ENCODE measurements around the gene DARS1. TPM values are rescaled to one million over a fixed set of nuclear protein-coding genes. Genes with fewer than 3 reads are reported as not detected.

DARS1 gene
- polyA plus RNA-seq, 1 donor = 156 TPM

DNA sequence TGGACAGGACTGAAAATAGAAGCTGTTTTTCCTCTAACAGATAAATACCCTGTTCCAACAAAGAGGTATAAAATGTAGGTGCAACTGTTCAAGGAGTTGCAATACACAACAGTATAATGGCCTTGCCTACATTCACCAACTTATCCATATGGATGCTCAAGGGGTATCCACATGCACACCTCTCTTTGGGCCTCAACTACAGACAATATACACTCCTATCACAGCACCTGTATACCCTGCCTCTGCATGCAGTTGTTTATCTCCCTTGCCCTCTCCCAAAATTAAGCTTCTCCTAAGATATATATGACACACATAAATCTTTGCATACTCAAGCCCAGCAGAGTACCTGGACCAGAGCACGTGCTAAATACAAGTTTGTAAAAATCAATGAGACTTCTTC is 37.3 kb downstream of the DARS1 start:
- DNase-seq = no peak

DNA sequence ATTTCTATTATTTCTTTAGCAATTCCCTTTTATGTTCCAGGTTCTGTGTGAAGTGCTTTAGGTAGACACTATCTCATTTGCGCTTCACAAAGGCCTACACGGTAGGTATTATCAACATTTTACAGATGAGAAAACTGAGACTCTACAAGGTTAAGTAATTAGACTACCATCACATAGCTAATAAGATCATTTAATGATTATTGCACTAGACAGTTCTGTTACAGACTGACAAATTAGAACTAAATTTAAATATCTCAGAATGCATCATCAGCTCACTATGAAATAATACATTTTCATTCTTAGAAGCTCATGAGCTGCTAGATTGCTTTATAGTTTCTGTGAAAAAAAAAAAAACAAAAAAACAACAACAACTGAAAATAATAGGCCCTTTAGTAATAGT is 37.9 kb downstream of the DARS1 start:
- DNase-seq = no peak

DNA sequence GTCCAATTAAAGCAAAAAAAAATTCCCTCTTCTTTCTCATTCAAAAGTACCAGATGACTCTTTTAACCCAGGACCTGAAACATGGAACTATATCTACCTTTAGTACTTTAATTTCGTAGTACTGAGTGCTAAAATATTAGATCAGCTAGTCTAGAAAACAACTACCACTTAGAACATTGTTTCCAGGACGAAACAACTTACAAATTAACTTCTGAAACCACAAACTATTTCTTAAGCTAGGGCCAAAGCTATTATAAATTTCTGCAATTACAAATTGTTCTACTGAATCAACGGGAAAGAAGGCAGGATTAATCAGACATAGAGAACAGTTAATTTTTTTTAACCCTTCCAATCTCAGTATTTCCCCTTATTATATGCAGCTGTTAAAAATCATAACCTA is 39.9 kb downstream of the DARS1 start:
- no peak for DNase-seq

DNA sequence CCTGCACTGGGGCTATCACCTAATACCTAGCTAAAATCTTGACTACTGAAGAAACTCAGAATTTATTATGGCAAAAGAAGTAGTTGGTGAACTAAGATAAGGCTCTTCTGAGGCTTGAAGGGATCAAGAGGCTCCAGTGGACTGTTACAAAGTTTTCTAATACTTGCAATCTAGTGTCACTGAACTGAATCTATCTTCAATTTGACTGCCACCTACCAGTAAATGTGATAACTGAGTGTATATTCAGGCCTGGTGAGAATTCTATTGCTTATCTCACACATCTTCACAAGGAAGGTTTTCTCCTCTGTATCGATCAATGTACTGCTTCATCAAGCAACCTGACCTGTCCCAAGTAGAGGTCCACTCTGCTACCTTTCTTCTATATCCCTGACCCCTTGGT is 40.8 kb downstream of the DARS1 start:
- no peak for DNase-seq

DNA sequence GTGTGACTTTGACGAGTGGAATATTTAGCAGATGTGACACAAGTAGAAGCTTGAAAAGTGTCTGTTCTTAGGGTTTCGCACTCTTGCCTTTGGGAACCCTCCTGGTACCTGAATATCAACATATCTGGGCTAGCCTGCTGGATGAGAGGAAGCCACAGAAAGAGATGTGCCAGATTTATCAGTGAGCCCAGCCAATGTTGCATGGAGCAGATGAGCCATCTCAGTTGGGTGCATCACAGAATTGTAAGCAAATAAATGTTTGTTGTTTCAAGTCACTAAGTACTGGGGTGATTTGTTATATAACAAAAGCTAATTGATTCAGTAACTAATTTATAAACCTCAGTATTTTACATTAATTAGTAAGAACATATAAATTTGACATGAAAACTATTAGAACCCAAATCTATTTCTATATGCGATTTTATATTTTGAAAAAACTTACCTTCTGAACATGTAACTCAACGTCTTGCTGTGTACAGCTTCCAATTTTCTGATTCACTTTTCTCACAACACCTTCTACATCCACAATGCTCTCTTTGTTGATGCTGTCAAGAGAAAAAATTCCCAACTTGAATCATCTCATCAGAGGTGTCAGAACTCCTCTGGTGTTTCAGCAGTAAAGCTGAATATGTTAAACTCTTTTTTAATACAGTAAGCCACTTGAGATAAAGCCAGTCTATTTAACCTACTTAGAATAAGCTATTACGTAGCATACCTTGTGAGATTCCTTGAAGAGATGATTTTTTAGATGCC is 42.3 kb downstream of the DARS1 start:
- DNase-seq = no peak

DNA sequence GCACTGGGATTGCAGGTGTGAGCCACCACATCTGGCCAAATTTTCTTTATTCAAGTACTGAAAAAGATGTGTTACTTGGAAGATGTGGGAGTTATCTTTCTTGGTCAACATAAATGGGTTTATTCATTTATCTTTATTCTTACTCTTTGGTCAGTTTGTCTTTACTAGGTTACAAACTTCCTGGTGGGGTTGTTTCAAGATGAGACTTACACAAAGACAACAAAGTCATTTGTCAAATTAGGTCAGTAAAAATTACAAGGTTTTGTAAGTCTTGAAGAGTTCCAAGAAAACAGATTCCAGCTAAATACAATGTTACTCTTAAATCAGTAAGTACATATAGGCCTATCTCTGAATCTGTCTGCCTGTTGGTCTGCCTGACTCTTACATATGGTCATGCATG is 48.9 kb downstream of the DARS1 start:
- DNase-seq = no peak

DNA sequence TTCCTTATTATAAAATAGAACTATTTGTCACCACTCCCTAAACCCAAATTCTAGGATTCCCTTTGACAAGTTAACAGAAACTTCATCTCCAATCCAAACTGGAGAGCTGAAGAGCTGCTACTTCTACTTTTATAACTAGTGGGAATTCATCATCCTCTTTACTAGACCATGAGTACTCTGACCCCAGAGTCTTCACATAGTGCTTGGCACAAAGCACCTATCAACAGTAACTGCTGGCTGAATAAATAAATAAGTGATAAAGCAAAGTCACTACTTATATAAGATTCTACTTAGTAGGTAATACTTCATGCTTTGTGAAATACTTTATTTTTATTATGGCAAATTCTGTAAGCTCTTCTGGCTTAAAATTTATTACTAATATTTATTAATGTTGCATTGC is 49.5 kb downstream of the DARS1 start:
- DNase-seq = no peak

DNA sequence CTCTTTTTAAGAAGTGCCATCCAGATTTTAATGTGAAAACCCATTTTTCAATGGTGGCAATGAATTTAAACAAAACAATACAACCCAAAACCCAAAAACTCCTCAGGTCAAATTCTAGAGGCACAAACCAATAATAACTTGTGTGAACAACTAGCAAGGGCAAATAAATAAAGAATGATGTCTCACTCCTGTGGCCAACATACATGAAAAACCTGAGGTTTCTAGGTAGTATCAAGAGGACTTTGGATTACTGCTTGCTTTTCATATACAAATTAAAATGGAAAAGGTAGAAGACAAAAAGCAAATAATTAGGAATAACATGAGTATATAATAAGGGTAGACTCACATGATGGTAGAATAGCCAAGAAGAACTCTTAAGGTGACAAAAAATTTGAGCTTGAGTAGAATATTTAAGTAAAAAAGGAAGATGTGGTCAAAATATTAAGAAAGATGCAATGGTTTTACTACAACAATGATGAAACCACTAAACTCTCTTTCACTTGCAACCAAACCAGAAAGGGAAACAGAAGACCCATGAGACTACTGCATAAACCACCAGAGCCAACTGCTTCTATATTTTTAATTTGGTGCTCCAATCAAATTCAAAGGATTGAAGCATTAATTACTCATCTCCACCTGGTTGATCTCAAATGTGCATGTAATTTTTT is 53.5 kb downstream of the DARS1 start:
- no peak for DNase-seq

DNA sequence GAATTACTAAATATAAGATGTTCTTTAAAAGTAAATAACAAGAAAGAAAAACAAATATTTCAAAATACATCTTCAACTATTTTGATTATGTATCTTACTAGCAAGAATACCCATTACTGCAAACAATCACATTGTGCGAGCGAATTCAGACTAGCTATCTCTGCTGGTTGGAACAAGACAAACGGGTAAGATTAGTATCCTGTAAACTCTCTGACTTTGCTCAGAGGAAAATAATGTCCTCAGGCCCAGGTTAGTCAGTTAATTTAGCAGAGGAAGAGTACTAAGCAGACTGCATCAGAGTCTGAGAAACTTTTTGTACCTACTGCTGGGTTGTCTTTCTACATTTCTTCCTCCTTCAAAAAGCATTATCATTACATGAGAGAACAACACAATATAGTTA is 58.8 kb downstream of the DARS1 start:
- no peak for DNase-seq

DNA sequence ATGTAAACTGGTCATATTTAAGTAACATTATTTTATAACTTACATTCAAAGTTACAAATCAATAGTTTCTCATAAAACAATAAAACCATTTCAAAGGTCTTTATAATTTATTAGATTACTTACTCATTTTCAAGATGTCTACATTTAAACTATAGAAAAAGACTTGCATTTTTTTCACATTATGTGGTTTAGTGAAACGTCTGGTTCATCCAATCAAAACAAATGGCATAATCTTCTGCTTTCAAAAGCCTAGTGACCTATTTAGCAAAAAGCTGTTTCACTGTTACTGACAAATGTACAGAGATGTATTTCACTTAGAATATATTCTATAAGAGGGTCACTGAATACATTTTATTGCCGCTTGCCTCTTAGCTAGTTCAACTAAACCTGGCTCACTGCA is 59.9 kb downstream of the DARS1 start:
- DNase-seq = no peak

DNA sequence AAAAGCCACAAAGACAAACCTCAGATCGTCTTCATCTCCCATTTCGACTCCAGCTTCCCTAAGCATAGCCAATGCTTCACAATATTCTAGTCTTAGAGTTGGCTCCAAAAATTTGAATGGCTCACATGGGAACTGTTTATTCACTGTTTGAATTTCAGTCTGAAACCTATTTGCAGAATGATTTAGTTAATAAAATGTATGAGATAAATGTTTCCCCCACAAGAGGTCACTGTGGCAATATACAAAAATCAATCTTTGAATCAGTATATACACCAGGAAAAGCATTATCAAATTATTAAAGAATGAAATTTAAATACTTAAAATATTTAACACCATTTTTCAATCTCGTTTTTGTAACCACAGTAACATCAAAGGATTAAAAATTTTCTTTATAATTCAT is 69.2 kb downstream of the DARS1 start:
- DNase-seq = peak; percentile 55

DNA sequence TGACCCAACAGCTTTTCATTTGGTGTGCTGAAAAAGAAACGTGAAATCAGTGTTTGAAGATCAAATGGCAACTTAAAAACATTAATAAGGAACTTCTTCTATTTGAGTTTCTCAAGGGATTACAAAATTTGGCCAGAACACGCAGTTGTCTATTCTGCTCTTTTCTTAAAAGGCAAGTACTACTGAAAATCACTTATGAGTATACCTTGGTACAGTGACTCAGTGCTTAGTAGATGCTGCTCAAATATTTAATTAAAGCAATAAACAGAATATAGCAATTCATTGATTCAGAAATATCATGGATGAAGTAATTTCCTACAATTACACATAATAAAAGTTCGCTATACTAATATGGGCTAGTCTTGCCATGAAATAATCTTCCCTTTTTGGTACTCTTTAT is 70.9 kb downstream of the DARS1 start:
- DNase-seq = no peak

DNA sequence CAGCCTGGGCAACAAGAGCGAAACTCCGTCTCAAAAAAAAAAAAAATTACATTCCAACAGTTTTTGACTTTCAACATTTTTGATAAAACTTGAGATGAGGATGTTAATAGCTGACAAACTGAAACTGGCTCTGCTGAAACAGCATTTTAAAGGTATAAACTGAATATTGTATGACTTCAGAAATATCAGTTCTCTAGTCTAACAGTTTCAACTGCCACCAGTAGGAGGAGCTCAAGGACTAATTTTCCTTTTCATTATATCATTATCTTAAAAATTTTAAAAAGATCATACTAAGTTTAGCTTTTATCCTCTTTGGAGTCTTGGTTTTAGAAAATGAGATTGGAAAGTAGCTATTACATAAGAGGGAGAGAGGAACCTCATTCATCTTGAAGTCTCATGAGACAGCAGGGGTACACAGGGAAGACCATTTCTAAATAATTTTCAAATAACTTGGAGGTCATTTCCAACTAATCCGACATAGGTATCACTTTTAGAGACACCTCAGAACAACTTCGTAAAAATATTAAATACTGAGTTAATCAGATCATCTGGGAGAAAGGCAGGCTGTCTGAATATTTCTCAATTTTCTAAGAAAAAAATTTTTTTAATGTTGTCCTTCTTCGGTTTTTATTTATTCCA is 71.6 kb downstream of the DARS1 start:
- DNase-seq = peak; percentile 42

DNA sequence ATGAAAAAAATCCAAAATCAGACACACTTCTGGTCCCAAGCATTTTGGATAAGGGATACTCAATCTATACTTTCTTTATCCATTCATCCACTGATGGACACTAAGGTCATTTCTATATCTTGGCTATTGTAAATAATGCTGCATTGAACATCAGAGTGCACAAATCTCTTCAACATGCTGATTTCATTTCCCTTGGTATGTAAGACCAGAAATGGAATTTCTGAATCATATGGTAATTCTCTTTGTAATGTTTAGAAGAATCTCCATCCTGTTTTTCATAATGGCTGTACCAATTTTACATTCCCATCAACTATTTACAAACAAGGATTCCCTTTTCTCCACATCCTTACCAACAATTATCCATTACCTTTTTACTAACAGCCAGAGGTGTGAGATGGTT is 75.5 kb downstream of the DARS1 start:
- no peak for DNase-seq

DNA sequence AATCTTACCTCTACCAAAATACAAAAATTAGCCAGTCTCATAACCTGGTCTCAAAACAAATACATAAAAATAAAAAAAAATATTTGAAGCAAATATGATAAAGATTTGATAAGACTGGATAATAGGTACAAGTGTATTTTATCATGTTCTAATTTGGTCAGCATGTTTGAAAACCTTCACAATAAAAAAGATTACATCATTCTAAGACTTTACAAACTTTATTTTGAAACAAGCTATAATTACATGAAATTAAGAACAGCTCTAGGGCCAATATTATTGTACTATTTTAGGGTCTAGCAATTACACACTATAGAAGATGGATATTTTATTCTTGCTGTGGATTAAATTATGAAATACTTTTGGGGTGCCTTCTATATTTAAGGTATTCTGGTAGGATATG is 79.7 kb downstream of the DARS1 start:
- no peak for DNase-seq

DNA sequence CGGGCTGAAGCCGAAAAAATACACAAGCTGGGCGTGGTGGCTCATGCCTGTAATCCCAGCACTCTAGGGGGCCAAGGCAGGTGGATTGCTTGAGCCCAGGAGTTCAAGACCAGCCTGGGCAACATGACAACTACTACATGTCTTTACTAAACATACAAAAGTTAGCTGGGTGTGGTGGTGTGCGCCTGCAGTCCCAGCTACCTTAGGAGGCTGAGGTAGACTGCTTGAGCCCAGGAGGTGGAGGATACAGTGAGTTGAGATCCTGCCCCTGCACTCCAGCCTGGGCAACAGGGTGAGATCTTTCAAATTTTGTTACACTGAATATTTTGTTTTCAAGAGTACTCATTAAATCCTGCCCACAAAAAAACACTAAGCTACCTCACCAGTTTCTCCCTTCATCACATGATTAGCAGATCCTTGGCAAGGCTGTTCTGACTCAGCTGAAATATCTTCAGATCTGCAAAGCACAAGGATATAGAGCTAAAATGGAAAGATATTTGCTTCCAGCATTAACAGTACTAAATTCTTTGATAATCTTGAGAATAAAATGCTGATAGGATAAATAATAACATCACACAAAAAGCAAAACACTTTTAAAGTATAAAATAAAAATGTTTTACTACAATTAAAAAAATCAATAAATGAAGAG is 81.0 kb downstream of the DARS1 start:
- no peak for DNase-seq

DNA sequence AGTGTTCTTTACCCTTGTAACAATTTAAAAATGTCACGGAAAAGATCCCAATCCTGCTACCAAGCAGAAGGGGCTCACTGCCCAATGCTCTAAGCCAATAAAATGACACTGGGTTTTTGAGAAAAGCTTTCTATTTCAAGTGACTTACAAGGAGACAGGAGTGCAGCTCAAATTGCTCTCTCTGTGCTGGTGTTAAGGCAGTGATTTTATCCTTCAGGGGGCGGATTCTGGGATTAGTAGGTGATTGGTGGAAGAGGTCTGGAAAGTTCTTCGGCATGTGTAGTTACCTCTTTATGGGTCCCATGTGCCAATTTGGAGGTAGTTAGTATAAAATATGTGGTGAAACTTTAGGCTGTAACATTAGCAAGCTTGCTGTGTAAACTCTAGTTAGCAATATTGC is 81.8 kb downstream of the DARS1 start:
- DNase-seq = no peak

DNA sequence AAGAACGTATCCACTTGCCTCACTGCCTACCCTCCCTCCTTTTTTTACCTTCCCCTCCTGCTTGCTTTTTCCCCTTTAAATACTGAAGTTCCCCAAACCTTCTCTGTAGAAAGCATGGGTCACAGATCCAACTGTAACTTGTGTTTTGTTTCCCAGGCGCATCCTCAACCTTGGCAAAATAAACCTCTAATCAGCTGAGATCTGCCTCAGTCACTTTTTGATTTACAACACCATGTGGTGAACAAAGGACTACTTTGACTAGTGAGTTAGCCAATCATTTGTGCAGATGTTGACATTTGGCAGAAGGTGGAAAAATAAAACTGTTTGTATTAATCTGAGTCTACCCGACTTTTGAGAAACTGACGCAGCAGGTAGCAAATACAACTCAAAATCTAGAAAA is 85.9 kb downstream of the DARS1 start:
- no peak for DNase-seq

DNA sequence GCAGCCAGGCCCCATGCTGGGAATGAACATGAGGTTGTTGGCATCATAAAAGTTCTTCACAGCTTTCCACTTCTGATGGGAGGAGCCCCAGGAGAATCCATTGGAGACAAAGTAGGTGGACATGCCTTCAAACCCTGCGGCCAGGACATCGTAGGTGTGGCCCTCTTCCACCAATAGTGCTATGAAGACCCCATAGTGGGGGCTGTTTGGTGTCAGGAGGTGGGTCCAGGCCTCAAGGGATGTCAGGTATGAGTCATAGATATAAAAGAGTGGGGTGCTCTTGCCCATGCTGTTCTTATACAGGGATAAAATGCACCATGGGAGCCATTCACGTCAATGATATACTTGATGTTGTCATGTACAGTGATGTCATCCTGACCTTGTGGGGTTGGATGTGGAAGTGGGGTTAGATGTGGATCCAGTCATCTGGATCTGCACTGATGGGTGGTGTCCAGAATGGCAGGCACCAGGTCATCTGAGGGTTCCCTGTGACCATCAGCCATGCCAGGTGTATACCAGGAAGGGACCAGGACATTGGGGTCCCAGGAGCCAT is 87.1 kb downstream of the DARS1 start:
- DNase-seq = no peak

DNA sequence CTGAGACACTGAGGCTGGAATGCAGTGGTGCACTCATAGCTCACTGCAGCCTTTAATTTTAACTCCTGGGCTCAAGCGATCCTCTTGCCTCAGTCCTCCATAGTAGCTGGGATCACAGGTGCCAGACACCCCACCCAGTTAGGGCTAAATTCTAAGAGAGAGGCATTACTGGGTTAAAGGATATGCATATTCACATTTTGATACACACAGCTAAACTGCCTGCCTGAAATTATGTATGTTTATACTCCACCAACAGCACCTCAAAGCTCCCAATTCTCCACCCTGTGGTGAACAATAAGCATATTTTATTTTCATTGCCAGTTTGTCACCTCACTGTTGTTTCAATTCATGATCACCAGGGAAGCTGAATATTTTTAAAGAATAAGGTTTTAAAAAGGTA is 90.5 kb downstream of the DARS1 start:
- DNase-seq = no peak

DNA sequence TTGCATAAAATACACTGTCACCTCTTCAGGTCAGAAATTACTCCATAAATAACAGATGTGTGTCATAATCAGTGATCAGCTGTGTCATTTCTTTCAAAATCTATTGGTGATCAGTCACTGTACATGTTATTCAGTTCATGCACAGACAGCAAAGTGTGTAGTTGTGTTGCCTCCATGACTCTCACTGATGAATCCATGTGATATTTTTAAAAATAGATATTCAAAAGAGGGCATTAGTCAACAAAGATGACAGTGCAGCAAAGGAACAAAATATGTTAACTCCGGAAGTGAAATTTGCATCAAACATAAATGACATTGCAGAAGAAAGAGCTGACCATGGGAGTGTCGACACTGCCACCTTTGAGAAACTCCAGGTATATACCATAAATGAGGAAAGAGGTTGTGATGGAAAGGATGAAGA is 92.0 kb downstream of the DARS1 start:
- no peak for DNase-seq

DNA sequence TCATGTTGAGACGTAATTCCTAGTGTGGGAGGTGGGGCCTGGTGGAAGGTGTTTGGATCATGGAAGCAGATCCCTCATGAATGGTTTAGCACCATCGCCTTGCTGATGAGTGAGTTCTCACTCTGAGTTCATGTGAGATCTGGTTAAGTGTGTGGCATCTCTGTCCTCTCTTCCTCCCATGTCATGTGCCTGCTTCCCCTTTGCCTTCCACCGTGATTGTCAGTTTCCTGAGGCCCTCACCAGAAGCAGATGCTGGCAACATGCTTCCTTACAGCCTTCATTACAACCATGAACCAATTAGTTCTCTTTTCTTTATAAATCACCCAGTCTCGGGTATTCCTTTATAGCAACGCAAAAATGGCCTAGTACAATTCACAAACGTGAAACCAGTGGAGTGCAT is 94.6 kb downstream of the DARS1 start:
- DNase-seq = no peak

DNA sequence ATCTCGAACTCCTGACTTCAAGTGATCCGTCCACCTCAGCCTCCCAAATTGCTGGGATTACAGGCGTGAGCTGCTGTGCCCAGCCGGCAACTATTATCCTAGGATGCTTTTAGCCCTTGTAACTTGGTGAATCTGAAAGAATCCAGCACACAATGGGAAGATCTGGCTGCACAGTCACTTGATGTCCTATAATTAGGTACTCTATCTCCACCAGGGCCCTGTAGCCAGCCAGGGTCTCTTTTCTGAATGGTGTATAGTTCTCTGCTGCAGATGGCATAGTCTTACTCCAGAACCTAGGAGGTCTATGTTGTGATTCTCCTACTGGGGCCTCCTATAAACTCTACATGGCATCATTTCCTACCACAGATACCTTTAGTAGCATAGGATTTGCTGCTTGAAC is 95.3 kb downstream of the DARS1 start:
- no peak for DNase-seq

Measured in left kidney (tissue), 2 donors.